DND-41 (cell line): Measurements from ENCODE around the gene MYO1C.

ENCODE experiments used
- CTCF ChIP-seq: IDR thresholded peaks from 2 replicates; pipeline ENCODE4 v1.5.1; 2012; ENCODE audit warnings: borderline replicate concordance, low read length, moderate library complexity, mild to moderate bottlenecking; ENCODE audit not compliant: poor library complexity, severe bottlenecking; ENCODE audit errors: extremely low read depth
- EZH2 ChIP-seq: IDR thresholded peaks from 3 replicates; pipeline ENCODE4 v1.6.1; 2012; ENCODE audit warnings: borderline replicate concordance, low read depth, mild to moderate bottlenecking, moderate library complexity, low read length, inconsistent platforms; ENCODE audit not compliant: severe bottlenecking

- TF ChIP-seq EZH2, result no peak
- TF ChIP-seq CTCF, result no peak
Observed at GRCh38 chr17:1484060-1484535, 8.4 kb downstream of the MYO1C start.
